Astrocyte (in vitro differentiated cells and primary cell): ENCODE measurements around the gene KCNJ1.

Experiments
- CTCF ChIP-seq: IDR thresholded peaks from 2 replicates; pipeline ENCODE4 v1.5.1; 2011; ENCODE audit warnings: low read depth, mild to moderate bottlenecking, inconsistent platforms, low read length, moderate library complexity; ENCODE audit not compliant: insufficient read depth
- EZH2 ChIP-seq: IDR thresholded peaks from 2 replicates; pipeline ENCODE4 v1.6.1; 2012; ENCODE audit warnings: mild to moderate bottlenecking, low read length, inconsistent platforms; ENCODE audit not compliant: insufficient read depth

- TF ChIP-seq CTCF, result no peak
- TF ChIP-seq EZH2, result no peak
Observed at GRCh38 chr11:128888034-128888985, 21.2 kb upstream of the KCNJ1 start.
